Upper lobe of right lung (tissue), 1 donor: ENCODE data around the gene GRAMD1A. TPM values are rescaled to one million over a fixed set of nuclear protein-coding genes. Genes with fewer than 3 reads are reported as not detected.

ENCODE experiments used
- ATAC-seq: fragments of 200-7000 bp; cut with Tn5 transposase; one replicate; pipeline ENCODE4 v1.9.1; 2020; ENCODE audit warnings: mild to moderate bottlenecking, moderate library complexity
- DNase-seq: peaks from one replicate; pipeline ENCODE4 v3.0.0-alpha.2; 2020
- H3K27ac ChIP-seq: fragments of 200-600 bp; one replicate; pipeline ENCODE4 v1.8.0; 2022
- H3K27me3 ChIP-seq: fragments of 200-600 bp; one replicate; pipeline ENCODE4 v1.8.0; 2022; ENCODE audit warnings: mild to moderate bottlenecking
- H3K36me3 ChIP-seq: fragments of 200-600 bp; one replicate; pipeline ENCODE4 v1.8.0; 2022
- H3K4me1 ChIP-seq: fragments of 200-600 bp; one replicate; pipeline ENCODE4 v1.8.0; 2022
- H3K4me3 ChIP-seq: fragments of 200-600 bp; one replicate; pipeline ENCODE4 v1.8.0; 2022; ENCODE audit warnings: mild to moderate bottlenecking
- H3K9me3 ChIP-seq: fragments of 200-600 bp; one replicate; pipeline ENCODE4 v1.8.0; 2022
- intact Hi-C: fragments of 100-400 bp; cut with DNase I; formaldehyde crosslinking; loops from one replicate; pipeline ENCODE4 v1.11.0; 2022
- total RNA-seq: library from RNA; stranded (reverse); fragmentation: NEBNext Ultra II Directional; extraction: Animal tissue kit (Norgen Biotek cat#: 25700); gene quantifications from one replicate; pipeline ENCODE4 v1.2.1, GENCODE V29; 2021
- TF ChIP-seq, protein P1 (sequence below): fragments of 200-600 bp; IDR thresholded peaks from one replicate; pipeline ENCODE4 v1.8.0; 2022; ENCODE audit warnings: antibody characterized with exemption
- donor health status: DM: no; HTN: yes; CAD: no; lungs with severe emphysema.

GRAMD1A gene
- total RNA-seq, 1 donor from 2014 or later: 107 TPM

DNA sequence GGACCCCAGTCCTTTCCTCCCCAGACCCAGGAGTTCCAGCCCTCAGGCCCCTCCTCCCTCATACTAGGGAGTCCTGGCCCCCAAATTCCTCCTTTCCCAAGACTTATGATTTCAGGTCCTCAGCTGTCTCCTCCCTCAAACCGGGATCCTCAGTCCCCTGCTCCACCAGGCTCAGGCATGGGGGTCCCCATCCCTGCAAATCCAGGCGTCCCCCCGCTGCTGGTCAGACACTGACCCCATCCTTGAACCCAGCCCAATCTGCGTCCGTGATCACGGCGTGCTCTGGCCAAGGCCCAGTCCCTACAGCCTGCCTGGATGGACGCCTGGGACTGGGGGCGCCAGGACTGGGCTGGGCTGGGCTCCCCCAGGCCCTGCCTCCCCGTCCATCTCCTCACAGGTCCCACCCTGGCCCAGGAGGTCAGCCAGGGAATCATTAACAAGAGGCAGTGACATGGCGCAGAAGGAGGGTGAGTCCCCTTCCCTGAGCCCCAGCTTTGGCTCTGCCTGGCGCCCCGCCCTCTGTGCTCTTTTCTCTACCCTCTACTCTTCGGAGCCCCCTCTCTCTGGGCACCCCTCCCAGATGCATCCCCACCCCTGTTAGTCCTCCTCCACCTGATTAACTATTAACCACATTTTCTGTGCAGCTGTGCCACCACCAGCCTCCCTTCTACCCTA lies 42.1 kb downstream of the GRAMD1A start:
- TF ChIP-seq, protein P1, sequence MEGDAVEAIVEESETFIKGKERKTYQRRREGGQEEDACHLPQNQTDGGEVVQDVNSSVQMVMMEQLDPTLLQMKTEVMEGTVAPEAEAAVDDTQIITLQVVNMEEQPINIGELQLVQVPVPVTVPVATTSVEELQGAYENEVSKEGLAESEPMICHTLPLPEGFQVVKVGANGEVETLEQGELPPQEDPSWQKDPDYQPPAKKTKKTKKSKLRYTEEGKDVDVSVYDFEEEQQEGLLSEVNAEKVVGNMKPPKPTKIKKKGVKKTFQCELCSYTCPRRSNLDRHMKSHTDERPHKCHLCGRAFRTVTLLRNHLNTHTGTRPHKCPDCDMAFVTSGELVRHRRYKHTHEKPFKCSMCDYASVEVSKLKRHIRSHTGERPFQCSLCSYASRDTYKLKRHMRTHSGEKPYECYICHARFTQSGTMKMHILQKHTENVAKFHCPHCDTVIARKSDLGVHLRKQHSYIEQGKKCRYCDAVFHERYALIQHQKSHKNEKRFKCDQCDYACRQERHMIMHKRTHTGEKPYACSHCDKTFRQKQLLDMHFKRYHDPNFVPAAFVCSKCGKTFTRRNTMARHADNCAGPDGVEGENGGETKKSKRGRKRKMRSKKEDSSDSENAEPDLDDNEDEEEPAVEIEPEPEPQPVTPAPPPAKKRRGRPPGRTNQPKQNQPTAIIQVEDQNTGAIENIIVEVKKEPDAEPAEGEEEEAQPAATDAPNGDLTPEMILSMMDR: no peak
- intact Hi-C loops: no loop called here
- Histone ChIP-seq H3K27ac (peak overlapping the region; percentile 78), H3K4me1 (peaks cover 55% of the 10 kb centered on the region), H3K9me3 (no peaks in the 10 kb centered on the region), H3K4me3 (peak overlapping the region; percentile 39), H3K36me3 (no peaks in the 10 kb centered on the region), H3K27me3 (no peaks in the 10 kb centered on the region)
- DNase-seq: no peak
- ATAC-seq: no peak

DNA sequence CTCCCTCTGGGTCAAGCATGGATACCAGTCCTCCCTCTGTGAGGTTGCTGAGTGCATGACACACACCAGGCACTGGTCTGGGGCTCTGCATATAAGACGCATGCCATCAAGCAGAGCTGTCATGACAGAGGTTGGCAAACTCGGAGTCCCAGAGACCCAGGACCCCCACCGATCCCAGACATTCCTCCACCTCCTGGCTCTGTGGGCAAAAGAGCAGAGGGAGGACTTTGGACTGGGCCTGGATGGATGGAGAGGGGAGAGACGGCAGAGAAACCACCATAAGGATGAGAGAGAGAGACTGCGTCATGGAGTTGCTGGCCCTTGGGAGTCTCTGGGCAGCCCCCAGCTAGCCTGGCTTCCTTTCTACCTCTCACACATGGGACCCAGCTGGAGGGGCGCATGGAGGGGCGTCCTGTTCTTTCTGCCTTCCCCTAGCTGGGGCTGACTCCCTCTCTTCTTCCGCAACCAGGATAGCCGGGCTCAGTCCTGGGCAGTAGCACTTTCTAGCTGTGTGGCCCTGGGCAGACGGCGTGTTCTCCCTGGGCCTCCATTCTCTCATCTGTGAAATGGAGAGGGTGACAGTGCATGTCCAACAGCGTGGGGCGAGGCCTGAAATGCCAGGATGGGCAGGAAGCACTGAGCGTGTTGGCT lies 43.0 kb downstream of the GRAMD1A start:
- Histone ChIP-seq H3K4me1 (peaks cover 50% of the 10 kb centered on the region), H3K36me3 (no peaks in the 10 kb centered on the region), H3K27me3 (no peaks in the 10 kb centered on the region), H3K9me3 (no peaks in the 10 kb centered on the region), H3K27ac (no peak overlapping the region), H3K4me3 (no peak overlapping the region)
- TF ChIP-seq, protein P1: no peak
- no peak for ATAC-seq
- no peak for DNase-seq
- intact Hi-C loops: no loop called here

GRCh38 chr19:35043906-35044305 lies 43.8 kb downstream of the GRAMD1A start:
- intact Hi-C loops: no loop called here
- Histone ChIP-seq H3K36me3 (no peaks in the 10 kb centered on the region), H3K27me3 (no peaks in the 10 kb centered on the region), H3K4me1 (peaks cover 43% of the 10 kb centered on the region), H3K9me3 (no peaks in the 10 kb centered on the region), H3K27ac (no peak overlapping the region), H3K4me3 (no peak overlapping the region)
- no peak for DNase-seq
- TF ChIP-seq, protein P1: no peak
- no peak for ATAC-seq

- no peaks in the 10 kb centered on the region for H3K27me3 ChIP-seq
- DNase-seq (no peak), ATAC-seq (peak; percentile 19)
- intact Hi-C loops: no loop called here
- H3K4me1 ChIP-seq: peaks cover 38% of the 10 kb centered on the region
- no peak overlapping the region for H3K27ac ChIP-seq
- H3K4me3 ChIP-seq: no peak overlapping the region
- TF ChIP-seq, protein P1: peak; percentile 98
- H3K36me3 ChIP-seq: no peaks in the 10 kb centered on the region
- H3K9me3 ChIP-seq: no peaks in the 10 kb centered on the region
Observed at GRCh38 chr19:35044317-35045117, 44.4 kb downstream of the GRAMD1A start.

DNA sequence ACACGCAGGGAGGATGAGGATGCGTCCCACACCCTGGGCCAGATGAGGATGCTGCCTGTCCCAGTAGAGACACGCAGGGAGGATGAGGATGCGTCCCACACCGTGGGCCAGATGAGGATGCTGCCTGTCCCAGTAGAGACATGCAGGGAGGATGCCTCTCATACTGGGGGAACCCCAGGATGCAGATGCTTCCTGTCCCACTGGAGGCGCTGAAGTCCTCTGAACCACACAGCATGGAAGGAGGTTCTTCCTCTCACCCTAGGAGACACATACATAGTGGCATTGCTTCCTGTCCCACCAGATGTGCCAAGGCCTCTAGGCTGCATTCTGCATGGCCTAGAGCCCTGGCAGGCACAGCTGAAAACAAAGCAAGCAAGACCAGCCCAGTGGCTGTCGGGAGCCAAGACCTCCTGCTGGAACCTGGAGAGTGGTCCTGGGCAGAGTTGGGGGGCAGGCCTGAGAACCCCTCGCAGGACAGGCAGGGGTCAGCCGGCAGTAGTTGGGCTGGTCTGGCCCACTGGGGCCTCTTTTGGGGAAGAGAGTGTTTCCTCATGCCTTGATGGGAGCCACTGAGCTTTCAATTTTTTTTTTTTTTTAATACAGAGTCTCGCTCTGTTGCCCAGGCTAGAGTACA lies 45.7 kb downstream of the GRAMD1A start:
- Histone ChIP-seq H3K36me3 (no peaks in the 10 kb centered on the region), H3K4me1 (peaks cover 26% of the 10 kb centered on the region), H3K27me3 (no peaks in the 10 kb centered on the region), H3K9me3 (no peaks in the 10 kb centered on the region), H3K27ac (no peak overlapping the region), H3K4me3 (no peak overlapping the region)
- intact Hi-C loops: no loop called here
- ATAC-seq: peak; percentile 5
- TF ChIP-seq, protein P1: peak; percentile 42
- no peak for DNase-seq
